ENCODE measurements around the gene CPNE7.

Gene CPNE7

DNA sequence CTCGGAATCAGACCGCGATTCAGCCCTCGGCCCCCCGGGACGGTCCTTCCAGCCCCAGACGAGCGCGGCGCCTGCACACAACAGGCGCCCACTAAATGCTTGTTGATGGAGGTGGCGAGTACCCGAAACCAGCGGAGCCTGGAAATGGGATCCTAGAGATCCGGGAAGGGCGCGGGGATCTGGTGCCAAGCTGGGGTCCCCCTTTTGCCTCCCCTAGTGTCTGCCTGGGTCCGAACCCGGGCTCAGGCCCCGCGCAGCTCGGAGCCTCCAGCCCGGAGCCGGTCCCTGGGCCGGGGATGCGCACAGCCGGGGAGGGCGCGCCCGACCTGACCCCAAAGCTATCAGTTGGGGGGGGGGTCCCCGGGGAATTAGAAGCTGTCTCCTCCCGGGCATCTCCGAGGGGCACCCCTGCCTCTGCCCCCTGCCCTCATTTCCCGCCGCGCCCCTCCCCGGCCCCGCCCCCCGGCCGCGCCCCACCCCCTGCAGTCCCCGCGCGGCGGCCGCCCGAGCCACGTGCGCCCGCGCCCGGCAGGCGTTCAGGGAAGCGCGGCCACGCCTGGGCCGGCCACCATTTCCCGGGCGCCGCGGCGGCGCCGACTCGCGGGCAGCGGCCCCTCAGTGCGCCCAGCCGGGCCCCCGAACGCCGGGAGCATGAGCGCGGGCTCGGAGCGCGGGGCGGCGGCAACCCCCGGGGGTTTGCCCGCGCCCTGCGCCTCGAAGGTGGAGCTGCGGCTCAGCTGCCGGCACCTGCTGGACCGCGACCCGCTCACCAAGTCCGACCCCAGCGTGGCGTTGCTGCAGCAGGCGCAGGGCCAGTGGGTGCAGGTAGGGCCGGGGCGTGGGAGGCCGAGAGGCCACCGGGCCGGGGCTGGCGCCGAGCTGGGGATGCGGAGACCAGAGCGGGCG, at the start of gene CPNE7:
Gene CPNE7, plus strand, starts transcription at position 512 of the 906 bp plus-strand sequence. Its CDS starts 140 bp downstream, at position 652.
- Histone ChIP-seq H3K4me3 (ENCODE audit: insufficient read depth, low read length, poor library complexity, severe bottlenecking) (peak within 1 kb of the TSS; percentile 29), H3K79me2 (ENCODE audit: insufficient read depth, low read length) (no peaks in the 10 kb centered on the region), H3K9ac (ENCODE audit: low read length) (peak within 1 kb of the TSS; percentile 26; the same call in 1 of the 2 replicates), H3K36me3 (ENCODE audit: low read length) (no peaks in the 10 kb centered on the region), H3F3A (ENCODE audit: insufficient read depth) (no peaks in the 10 kb centered on the region), H3K27me3 (ENCODE audit: low read length) (no peaks in the 10 kb centered on the region), H3K9me3 (ENCODE audit: insufficient read depth, low read length) (no peaks in the 10 kb centered on the region), H4K20me1 (ENCODE audit: low read depth, low read length) (no peaks in the 10 kb centered on the region), H3K27ac (ENCODE audit: low read depth, low read length) (no peak within 1 kb of the TSS), H3K9me2 (replicated peaks; ENCODE audit: insufficient read depth, low read length) (no peaks in the 10 kb centered on the region), H2AFZ (ENCODE audit: low read depth, low read length, severe bottlenecking) (no peak within 1 kb of the TSS), H3K4me2 (ENCODE audit: low read depth, low read length, poor library complexity, severe bottlenecking) (peak within 1 kb of the TSS; percentile 44)
- TF ChIP-seq, protein P1, sequence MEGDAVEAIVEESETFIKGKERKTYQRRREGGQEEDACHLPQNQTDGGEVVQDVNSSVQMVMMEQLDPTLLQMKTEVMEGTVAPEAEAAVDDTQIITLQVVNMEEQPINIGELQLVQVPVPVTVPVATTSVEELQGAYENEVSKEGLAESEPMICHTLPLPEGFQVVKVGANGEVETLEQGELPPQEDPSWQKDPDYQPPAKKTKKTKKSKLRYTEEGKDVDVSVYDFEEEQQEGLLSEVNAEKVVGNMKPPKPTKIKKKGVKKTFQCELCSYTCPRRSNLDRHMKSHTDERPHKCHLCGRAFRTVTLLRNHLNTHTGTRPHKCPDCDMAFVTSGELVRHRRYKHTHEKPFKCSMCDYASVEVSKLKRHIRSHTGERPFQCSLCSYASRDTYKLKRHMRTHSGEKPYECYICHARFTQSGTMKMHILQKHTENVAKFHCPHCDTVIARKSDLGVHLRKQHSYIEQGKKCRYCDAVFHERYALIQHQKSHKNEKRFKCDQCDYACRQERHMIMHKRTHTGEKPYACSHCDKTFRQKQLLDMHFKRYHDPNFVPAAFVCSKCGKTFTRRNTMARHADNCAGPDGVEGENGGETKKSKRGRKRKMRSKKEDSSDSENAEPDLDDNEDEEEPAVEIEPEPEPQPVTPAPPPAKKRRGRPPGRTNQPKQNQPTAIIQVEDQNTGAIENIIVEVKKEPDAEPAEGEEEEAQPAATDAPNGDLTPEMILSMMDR (IDR thresholded peaks at IDR 0.05; ENCODE audit: insufficient read depth, low read length, poor library complexity, severe bottlenecking): no peak
- no peak for TF ChIP-seq EZH2phosphoT487 (conservative IDR thresholded peaks at IDR 0.05; ENCODE audit: low read length)

DNA sequence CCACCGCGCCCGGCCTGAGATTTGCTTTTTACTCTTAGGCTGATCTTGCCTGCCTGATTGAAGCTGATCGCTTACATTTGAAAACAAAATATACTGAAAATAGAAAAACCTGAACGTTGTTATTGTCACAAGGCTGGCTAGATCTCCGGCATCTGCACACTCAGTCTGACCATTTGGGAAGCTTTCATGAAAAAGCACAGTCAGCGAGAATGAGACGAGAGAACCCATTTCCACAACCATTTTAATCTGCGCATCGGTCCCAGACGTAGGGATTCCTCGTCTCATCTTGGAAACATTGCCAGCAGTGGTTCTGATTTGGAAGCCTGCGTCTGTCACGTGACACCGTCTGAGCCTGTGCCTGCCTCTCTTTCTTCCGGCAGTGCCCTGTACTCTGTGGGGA, 46.5 kb upstream of the CPNE7 start:
- H3K27ac ChIP-seq (ENCODE audit: low read depth, low read length): no peak overlapping the region
- H3F3A ChIP-seq (ENCODE audit: insufficient read depth): no peaks in the 10 kb centered on the region
- no peak for TF ChIP-seq EZH2phosphoT487 (conservative IDR thresholded peaks at IDR 0.05; ENCODE audit: low read length)
- TF ChIP-seq, protein P1 (IDR thresholded peaks at IDR 0.05; ENCODE audit: insufficient read depth, low read length, poor library complexity, severe bottlenecking): no peak
- no peaks in the 10 kb centered on the region for H4K20me1 ChIP-seq (ENCODE audit: low read depth, low read length)
- H3K9me2 ChIP-seq (replicated peaks; ENCODE audit: insufficient read depth, low read length): no peaks in the 10 kb centered on the region
- H3K27me3 ChIP-seq (ENCODE audit: low read length): no peaks in the 10 kb centered on the region
- H3K36me3 ChIP-seq (ENCODE audit: low read length): no peaks in the 10 kb centered on the region; the same call in 1 of the 2 replicates
- H3K79me2 ChIP-seq (ENCODE audit: insufficient read depth, low read length): no peaks in the 10 kb centered on the region
- H3K4me3 ChIP-seq (ENCODE audit: insufficient read depth, low read length, poor library complexity, severe bottlenecking): no peak overlapping the region
- no peaks in the 10 kb centered on the region for H3K9me3 ChIP-seq (ENCODE audit: insufficient read depth, low read length)
- no peak overlapping the region for H2AFZ ChIP-seq (ENCODE audit: low read depth, low read length, severe bottlenecking)
- H3K4me2 ChIP-seq (ENCODE audit: low read depth, low read length, poor library complexity, severe bottlenecking): no peak overlapping the region
- no peak overlapping the region for H3K9ac ChIP-seq (ENCODE audit: low read length)

DNA sequence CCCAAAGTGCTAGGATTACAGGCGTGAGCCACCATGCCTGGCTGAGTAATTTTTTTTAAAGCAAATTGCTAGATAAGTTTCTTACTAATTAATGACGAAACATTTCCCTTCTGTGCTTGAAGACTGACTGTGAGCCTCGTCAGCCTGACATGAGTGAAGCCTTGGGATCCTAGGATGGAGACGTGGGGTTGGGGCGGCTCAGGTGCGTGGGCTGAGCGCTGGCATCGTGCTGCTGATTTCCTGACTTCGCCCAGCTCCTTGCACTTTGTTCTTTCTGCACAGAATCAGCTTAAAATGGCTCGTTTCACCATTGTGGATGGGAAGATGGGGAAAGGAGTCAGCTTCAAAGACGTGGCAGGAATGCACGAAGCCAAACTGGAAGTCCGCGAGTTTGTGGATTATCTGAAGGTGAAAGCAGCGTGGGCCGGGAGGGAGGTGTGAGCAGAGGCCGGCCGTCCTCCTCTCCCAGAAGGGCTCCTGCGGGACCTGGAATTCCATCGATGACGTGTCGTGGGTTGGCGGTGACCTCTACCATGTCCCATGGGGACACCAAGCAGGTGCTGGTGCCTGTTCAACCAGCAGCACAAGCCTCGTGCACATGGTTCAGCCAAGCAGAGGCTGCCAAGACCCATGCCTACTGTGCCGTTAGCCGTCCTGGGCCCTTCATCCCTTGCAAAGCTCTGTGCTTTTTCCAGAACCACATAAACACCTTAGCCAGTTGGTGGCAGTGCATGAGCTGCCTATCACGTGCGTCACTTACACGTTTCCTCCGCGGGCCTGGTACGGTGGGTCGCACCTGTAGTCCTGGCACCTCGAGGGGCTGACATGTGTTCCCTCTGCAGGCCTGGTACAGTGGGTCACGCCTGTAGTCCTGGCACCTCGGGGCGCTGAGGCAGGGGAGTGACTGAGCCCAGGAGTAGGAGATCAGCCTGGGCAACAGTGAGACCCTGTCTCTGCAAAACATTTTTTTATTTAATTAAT, 44.9 kb upstream of the CPNE7 start:
- H2AFZ ChIP-seq (ENCODE audit: low read depth, low read length, severe bottlenecking): no peak overlapping the region
- no peak overlapping the region for H3K27ac ChIP-seq (ENCODE audit: low read depth, low read length)
- H4K20me1 ChIP-seq (ENCODE audit: low read depth, low read length): no peaks in the 10 kb centered on the region
- H3K4me3 ChIP-seq (ENCODE audit: insufficient read depth, low read length, poor library complexity, severe bottlenecking): no peak overlapping the region
- no peaks in the 10 kb centered on the region for H3F3A ChIP-seq (ENCODE audit: insufficient read depth)
- H3K9me3 ChIP-seq (ENCODE audit: insufficient read depth, low read length): no peaks in the 10 kb centered on the region
- no peaks in the 10 kb centered on the region for H3K9me2 ChIP-seq (replicated peaks; ENCODE audit: insufficient read depth, low read length)
- H3K27me3 ChIP-seq (ENCODE audit: low read length): no peaks in the 10 kb centered on the region
- H3K9ac ChIP-seq (ENCODE audit: low read length): no peak overlapping the region
- H3K79me2 ChIP-seq (ENCODE audit: insufficient read depth, low read length): no peaks in the 10 kb centered on the region
- H3K4me2 ChIP-seq (ENCODE audit: low read depth, low read length, poor library complexity, severe bottlenecking): no peak overlapping the region
- H3K36me3 ChIP-seq (ENCODE audit: low read length): no peaks in the 10 kb centered on the region; the same call in 1 of the 2 replicates
- TF ChIP-seq, protein P1 (IDR thresholded peaks at IDR 0.05; ENCODE audit: insufficient read depth, low read length, poor library complexity, severe bottlenecking): no peak
- no peak for TF ChIP-seq EZH2phosphoT487 (conservative IDR thresholded peaks at IDR 0.05; ENCODE audit: low read length)

Data from SU-DHL-6 (cell line).